HG02798 (cell line): ENCODE data around the gene PEX10.
"Not testable (repeated sequence)": the region's sequence is repeated elsewhere in the genome, so short reads cannot be mapped to it uniquely, and the experiment has no call there.

Source experiments
- ATAC-seq: cut with Tn5 transposase; IDR thresholded peaks from one replicate; pipeline ENCODE4 v1.9.1; 2021; ENCODE audit warnings: mild to moderate bottlenecking; ENCODE audit not compliant: unreplicated experiment, poor library complexity

Gene PEX10

DNA sequence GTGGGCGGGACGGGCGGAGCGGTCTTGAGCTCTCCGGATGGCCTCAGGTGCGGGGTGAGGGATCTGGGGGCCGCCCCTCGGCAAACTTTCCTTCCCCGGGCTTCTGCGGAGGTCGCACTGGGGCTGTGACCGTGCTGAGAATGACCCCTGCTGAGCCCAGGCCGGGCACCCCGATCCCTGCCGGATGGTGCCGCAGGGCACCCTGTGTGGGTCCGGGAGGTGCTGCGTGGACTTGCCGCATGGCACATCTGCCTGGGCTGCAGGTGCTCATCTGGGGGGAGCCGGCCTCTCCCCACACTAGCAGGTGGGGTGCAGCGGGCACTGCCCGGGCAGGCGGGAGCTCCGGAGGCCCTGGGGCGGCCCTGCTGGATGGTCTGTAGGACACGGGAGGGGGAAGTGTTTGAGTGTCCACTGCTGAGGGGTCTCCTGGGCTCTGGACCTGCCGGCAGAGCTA, 31.8 kb upstream of the PEX10 start:
- no peak for ATAC-seq

GRCh38 chr1:2443277-2444137, 31.1 kb upstream of the PEX10 start:
- no peak for ATAC-seq

DNA sequence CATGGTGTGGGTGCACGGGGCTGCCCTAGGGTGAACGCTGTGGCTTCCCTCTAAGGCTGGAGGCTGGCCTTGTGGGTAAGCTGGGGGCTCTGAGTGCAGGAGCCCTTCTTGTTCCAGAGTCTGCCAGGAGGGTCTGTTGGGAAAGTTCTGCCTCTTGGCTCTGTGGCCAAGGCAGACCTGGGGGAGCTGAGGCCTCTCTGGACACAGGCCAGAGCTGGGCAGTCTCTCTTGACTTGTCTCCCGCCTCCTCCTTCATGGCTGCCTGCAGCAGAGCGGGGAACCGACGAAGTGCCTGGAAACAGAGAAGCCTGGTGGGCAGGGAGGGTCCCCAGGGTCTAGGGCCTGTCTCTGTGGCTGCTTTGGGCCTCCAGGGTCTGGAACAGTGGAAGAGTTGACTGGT, 30.3 kb upstream of the PEX10 start:
- ATAC-seq, result no peak

DNA sequence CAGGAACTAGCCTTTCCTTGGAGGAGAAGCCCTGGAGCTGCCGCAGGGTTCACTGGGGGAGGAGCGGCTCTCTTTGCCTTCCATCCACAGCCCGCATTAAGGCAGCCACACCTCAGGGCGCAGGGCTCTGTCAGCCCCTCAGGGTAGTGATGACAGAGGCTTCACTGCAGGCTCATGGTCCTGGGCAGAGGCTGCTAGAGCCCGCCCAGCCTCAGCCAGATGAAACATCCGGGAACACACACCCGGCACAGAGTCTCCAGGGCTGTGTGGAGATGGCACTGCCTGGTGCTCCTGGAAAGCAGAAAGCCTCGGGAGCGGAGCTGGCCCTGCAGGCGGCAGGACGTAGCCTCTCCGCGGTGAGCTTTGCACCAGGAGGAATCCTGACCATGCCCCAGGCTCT, 29.4 kb upstream of the PEX10 start:
- no peak for ATAC-seq

DNA sequence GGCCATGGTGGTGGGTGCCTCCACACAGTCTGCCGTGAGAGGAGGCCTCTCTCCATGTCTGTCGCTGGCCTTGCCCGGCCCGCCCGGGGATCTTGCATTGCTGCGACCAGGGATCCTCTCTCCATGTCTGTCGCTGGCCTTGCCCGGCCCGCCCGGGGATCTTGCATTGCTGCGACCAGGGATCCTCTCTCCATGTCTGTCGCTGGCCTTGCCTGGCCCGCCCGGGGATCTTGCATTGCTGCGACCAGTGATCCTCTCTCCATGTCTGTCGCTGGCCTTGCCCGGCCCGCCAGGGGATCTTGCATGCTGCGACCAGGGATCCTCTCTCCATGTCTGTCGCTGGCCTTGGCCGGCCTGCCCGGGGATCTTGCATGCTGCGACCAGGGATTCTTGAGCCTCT, 28.0 kb upstream of the PEX10 start:
- ATAC-seq, result not testable (repeated sequence)

- no peak for ATAC-seq
These were observed 27.0 kb upstream of the PEX10 start for GRCh38 chr1:2439369-2439768.

DNA sequence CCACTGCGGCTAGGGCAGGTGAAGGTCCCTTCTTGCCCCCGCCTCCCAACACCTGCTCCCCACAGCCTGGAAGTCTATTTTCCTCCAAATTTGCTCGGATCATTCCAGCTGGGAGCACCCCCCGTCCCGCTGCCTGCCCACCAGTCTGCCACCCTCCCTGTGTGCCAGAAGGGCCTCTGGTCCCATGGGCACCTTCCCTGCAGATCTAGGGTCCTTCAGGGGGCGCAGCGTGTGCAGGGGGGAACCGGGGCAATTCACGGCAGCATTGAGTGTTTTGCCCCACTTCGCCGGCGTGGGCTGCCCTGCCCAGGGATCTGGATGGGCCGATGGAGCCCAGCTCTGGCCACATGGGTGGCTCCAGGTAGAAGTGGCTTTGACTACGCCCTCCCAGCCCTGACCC, 26.3 kb upstream of the PEX10 start:
- ATAC-seq, result no peak

DNA sequence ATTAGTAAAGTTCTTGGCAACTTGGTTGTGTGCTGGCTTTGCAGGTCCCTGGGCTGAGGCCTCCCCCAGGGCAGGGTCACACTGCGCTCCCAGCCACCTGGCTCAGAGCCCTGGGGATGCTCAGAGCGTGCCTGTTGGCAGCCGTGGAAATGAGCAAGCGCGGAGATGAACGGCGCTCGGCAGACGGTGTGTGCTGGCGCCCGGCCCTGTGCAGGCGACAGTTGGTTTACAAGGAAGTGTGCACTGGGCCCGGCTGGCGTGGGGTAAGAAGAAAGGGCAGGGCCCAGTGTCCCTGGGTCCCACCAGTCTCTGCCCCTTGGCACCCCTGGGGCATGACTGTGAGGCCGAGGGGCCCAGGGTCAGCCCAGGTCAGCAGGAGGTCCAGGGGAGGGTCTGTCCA, 25.7 kb upstream of the PEX10 start:
- no peak for ATAC-seq

GRCh38 chr1:2437617-2438016, 25.3 kb upstream of the PEX10 start:
- no peak for ATAC-seq

GRCh38 chr1:2436876-2437275, 24.5 kb upstream of the PEX10 start:
- ATAC-seq, result no peak

- no peak for ATAC-seq
These were observed 23.5 kb upstream of the PEX10 start for GRCh38 chr1:2435746-2436355.

GRCh38 chr1:2435091-2435490, 22.7 kb upstream of the PEX10 start:
- no peak for ATAC-seq

- no peak for ATAC-seq
These were observed 21.7 kb upstream of the PEX10 start for GRCh38 chr1:2433936-2434655.

DNA sequence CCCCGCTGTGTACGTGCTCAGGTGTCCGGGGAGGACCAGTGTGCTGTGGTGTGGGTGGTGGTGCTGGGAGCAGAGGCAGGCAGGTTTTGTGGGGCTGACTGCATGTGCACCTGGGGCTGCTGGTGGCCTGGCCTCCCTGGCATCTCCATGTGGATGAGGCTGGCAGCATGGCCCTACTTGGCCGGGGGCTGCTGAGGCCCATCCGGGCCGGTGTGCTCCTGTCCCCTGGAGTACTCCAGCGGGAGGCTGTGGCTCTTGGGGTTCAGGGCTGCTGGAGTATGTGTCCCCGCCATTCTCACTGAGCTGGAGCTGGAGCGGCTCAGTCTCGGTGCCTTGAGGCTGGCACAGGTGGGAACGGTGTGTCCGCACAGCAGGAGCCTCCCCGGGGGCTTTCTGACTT, 20.8 kb upstream of the PEX10 start:
- ATAC-seq, result no peak

DNA sequence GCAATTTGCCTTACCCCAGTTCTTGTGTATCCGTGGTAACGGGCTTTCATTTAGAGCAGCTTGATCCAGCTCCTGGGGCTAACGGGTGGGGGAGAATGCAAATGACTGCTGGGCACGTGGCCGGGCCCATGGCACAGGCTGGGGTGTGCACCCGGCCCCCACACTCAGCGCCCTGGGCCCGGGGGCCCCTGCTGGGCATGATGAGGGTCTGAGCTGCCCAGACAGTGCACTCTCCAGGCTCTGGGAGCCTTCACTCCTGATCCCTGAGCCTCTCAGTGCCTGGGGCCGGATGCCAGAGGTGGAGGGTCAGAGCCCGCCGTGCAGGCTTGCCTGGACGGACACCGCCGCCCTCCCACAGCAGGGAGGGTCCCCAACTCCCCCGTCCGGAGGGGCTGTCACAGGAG, 20.1 kb upstream of the PEX10 start:
- no peak for ATAC-seq

DNA sequence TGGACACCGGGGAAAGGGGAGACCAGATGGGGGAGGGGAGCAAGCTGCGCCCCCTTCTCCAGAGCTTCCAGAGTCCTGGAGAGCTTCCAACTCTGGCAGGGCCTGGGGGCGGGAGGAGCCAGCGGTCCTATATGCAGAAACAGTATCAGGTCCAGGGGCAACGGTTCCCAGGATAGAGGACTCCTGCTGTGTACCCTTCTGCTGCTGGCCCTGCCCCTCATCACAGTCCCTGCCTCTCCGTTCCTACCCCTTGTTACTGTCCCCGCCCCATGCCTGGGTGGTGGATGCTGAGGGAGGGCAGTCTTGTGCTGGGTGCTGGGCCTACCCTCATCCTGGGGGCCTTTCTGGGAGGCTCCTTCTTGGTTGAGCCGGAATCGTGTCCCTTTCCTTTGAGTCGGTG, 19.2 kb upstream of the PEX10 start:
- no peak for ATAC-seq

- no peak for ATAC-seq
These were observed 18.7 kb upstream of the PEX10 start for GRCh38 chr1:2431103-2431502.

GRCh38 chr1:2430592-2430973, 18.2 kb upstream of the PEX10 start:
- ATAC-seq, result no peak

DNA sequence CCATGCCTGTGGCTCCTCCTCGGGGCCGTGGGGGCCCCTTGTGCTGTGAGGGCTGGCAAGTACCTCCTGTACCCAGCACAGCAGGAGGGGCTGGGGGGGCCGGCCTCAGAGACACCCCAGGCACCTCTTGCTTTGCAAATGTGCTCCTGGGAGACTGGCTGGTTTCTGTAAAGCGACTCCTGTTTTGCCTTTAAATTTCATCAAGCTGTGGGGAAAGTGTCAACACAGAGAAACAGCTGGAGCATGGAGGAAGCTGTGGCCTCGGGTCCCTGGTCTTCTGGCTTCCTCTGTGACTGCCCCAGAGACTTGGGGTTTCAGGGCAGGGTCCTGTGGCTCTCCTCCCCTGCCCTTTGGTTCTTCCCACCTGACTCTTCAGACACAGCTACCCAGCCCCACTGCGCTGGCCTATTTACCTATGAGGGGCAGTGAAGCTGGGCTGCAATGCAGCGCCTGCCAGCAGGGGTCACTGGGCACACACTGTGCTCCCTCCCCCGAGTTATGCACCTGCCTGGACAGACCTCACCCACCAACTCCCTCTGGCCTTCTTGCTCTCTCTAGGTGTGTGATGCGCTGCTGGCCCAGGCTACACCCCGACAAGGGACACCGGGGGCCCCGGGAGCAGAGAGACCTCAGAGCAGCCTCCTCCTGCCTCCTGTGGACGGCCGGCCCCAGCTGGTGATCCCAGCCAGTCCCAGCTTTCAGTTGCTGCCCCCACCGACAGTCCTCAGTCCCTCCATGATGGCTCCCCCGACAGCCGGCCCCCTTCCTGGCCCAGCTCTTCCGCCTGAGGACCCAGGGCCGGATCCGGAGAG, 17.6 kb upstream of the PEX10 start:
- ATAC-seq, result no peak

GRCh38 chr1:2428490-2428889, 16.1 kb upstream of the PEX10 start:
- no peak for ATAC-seq

DNA sequence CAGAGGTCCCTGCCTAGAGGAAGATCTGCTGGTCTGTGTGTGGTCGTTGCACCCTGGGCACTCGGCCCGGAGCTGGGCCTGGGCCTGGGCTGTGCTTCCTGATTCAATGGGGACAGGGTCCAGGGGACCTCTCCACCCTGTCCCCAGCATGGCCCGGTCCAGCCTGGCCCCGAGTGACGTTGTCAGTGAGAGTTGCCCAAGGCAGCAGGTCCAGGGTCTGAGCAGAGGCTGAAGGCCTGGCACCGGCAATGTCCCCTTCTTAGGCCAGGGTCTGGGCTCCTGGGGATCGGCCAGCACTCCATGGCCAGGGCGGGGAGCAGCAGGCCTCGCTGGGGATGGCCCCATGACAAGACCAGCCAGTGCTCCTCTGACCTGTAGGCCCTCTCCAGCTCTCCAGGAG, 15.6 kb upstream of the PEX10 start:
- ATAC-seq, result no peak
